GM19372 (cell line): ENCODE results near the gene ARPC4.
A peak's percentile ranks its signal among the peaks of the same experiment; 100 is the strongest.

Experiments used
- ATAC-seq: cut with Tn5 transposase; IDR thresholded peaks from one replicate; pipeline ENCODE4 v1.9.1; 2021; ENCODE audit warnings: mild to moderate bottlenecking, low read depth, moderate library complexity; ENCODE audit not compliant: unreplicated experiment

The ARPC4 gene

GRCh38 chr3:9792405-9793160, at the start of gene ARPC4, which contains the start of gene TADA3:
TSS of gene ARPC4 (plus strand) at chr3:9793082. CDS start at chr3:9793122, 40 bp downstream.
TSS of gene TADA3 (minus strand) at chr3:9792473. CDS start at chr3:9791466, 1,007 bp downstream.
- peak; percentile 80 for ATAC-seq

GRCh38 chr3:9743548-9743947, 49.3 kb upstream of the ARPC4 start:
- no peak for ATAC-seq

GRCh38 chr3:9744162-9744561, 48.7 kb upstream of the ARPC4 start:
- ATAC-seq: no peak

- ATAC-seq: no peak
Measured at GRCh38 chr3:9745521-9745920, 47.4 kb upstream of the ARPC4 start.

- no peak for ATAC-seq
Measured at GRCh38 chr3:9746330-9746729, 46.6 kb upstream of the ARPC4 start.

- ATAC-seq: no peak
Measured at GRCh38 chr3:9747267-9747666, 45.6 kb upstream of the ARPC4 start.

GRCh38 chr3:9748031-9748430, 44.9 kb upstream of the ARPC4 start:
- no peak for ATAC-seq

GRCh38 chr3:9749296-9749644, 43.6 kb upstream of the ARPC4 start:
- no peak for ATAC-seq

- ATAC-seq: peak; percentile 94
Measured at GRCh38 chr3:9749645-9750555, 43.0 kb upstream of the ARPC4 start, which contains the start of gene OGG1. TSS of gene OGG1 (plus strand) at chr3:9749952. CDS start at chr3:9750287, 335 bp downstream.

GRCh38 chr3:9750556-9751411, 42.1 kb upstream of the ARPC4 start:
- ATAC-seq: no peak

GRCh38 chr3:9754678-9755077, 38.2 kb upstream of the ARPC4 start:
- ATAC-seq: no peak

GRCh38 chr3:9757427-9757826, 35.5 kb upstream of the ARPC4 start:
- no peak for ATAC-seq

- no peak for ATAC-seq
Measured at GRCh38 chr3:9760779-9761505, 31.9 kb upstream of the ARPC4 start.

- no peak for ATAC-seq
Measured at GRCh38 chr3:9761919-9762318, 31.0 kb upstream of the ARPC4 start.

GRCh38 chr3:9762871-9763270, 30.0 kb upstream of the ARPC4 start:
- no peak for ATAC-seq

- no peak for ATAC-seq
Measured at GRCh38 chr3:9765865-9766264, 27.0 kb upstream of the ARPC4 start.

- ATAC-seq: no peak
Measured at GRCh38 chr3:9767418-9767817, 25.5 kb upstream of the ARPC4 start.

- ATAC-seq: no peak
Measured at GRCh38 chr3:9768141-9768775, 24.6 kb upstream of the ARPC4 start.

GRCh38 chr3:9769012-9769411, 23.9 kb upstream of the ARPC4 start:
- ATAC-seq: no peak
